Transverse colon (tissue), 4 donors: ENCODE data around the gene MIOX. TPM values are rescaled to one million over a fixed set of nuclear protein-coding genes. Genes with fewer than 3 reads are reported as not detected.
A peak's percentile ranks its signal among the peaks of the same experiment; 100 is the strongest.

Experiments
- DNase-seq: peaks from one replicate; pipeline ENCODE4 v3.0.0-alpha.2; 2019
- H3K27ac ChIP-seq, 4 donors: fragments of 200-600 bp; sonication (generic); 2 replicates each; pipeline ENCODE4 v1.5.1; 2016 to 2018; ENCODE audit warnings: inconsistent platforms in 4 of 4
- H3K27me3 ChIP-seq: fragments of 200-600 bp; sonication (generic); 2 replicates; pipeline ENCODE4 v1.5.1; 2017; ENCODE audit warnings: inconsistent platforms
- H3K36me3 ChIP-seq, 4 donors: fragments of 200-600 bp; sonication (generic); 2 replicates each; pipeline ENCODE4 v1.5.1; 2017 to 2019; ENCODE audit warnings: inconsistent platforms in 4 of 4
- H3K4me1 ChIP-seq, 4 donors: fragments of 200-600 bp; sonication (generic); 2 replicates each; pipeline ENCODE4 v1.5.1; 2017 to 2020; ENCODE audit warnings: inconsistent platforms in 4 of 4
- H3K4me3 ChIP-seq, 4 donors: fragments of 200-600 bp; sonication (generic); 1 replicate in 1 of 4; 2 replicates in 3 of 4; pipeline versions ENCODE4 v1.5.1 to v1.6.1; 2017 to 2019; ENCODE audit warnings: inconsistent platforms in 4 of 4
- H3K9me3 ChIP-seq, 2 donors: fragments of 200-600 bp; sonication (generic); 2 replicates each; pipeline ENCODE4 v1.5.1; 2017 to 2019; ENCODE audit warnings: inconsistent platforms in 2 of 2
- EP300 ChIP-seq: sonication (generic); formaldehyde crosslinking; IDR thresholded peaks from one replicate; pipeline ENCODE4 v1.6.1; 2017; ENCODE audit warnings: antibody characterized with exemption, low read depth
- POLR2A ChIP-seq: fragments of 450-650 bp; IDR thresholded peaks from one replicate; pipeline ENCODE4 v1.6.1; 2016; ENCODE audit warnings: antibody characterized with exemption, mild to moderate bottlenecking, moderate library complexity
- POLR2AphosphoS5 ChIP-seq, 3 donors: sonication (generic); formaldehyde crosslinking; IDR thresholded peaks; one replicate each; pipeline ENCODE4 v1.6.1; 2016; ENCODE audit warnings: antibody characterized with exemption in 3 of 3
- WGBS, 2 donors: methylation state at CpG; one replicate each; pipeline ENCODE4 v1.1.5; 2018; ENCODE audit warnings: low coverage in 1 of 2; 5-methylcytosine and 5-hydroxymethylcytosine counted together
- in situ Hi-C, 4 donors: fragments of 200-750 bp; cut with MboI; loops; one replicate each; pipeline versions ENCODE4 v1.15.0 to v1.15.1; 2017; ENCODE audit warnings: low sequenced_read_pairs in 3 of 4, low pct_ligation_motif_present in 1 of 4, low pct_unique_long_range_greater_than_20kb in 1 of 4
- intact Hi-C: fragments of 100-400 bp; cut with DNase I; formaldehyde crosslinking; loops from one replicate; pipeline ENCODE4 v1.15.1; 2023; ENCODE audit warnings: low total_unique reads
- total RNA-seq, 4 donors: library from RNA; depleted of rRNA; stranded (reverse); fragments of >200 nt; gene quantifications; one replicate each; pipeline ENCODE4 v1.1.0, GENCODE V29; 2016
- TF ChIP-seq, protein P1 (sequence below), 5 experiments: fragments of 200-600 bp in 3 of 5; fragments of 450-650 bp in 2 of 5; sonication (generic) in 3 of 5; IDR thresholded peaks; 1 replicate in 2 of 5; 2 replicates in 3 of 5; pipeline ENCODE4 v1.5.1; 2016 to 2017; ENCODE audit warnings: antibody characterized with exemption in 5 of 5, inconsistent platforms in 3 of 5, mild to moderate bottlenecking in 2 of 5, moderate library complexity in 1 of 5

MIOX gene
- total RNA-seq, 4 donors from 2014 or later: not detected

DNA sequence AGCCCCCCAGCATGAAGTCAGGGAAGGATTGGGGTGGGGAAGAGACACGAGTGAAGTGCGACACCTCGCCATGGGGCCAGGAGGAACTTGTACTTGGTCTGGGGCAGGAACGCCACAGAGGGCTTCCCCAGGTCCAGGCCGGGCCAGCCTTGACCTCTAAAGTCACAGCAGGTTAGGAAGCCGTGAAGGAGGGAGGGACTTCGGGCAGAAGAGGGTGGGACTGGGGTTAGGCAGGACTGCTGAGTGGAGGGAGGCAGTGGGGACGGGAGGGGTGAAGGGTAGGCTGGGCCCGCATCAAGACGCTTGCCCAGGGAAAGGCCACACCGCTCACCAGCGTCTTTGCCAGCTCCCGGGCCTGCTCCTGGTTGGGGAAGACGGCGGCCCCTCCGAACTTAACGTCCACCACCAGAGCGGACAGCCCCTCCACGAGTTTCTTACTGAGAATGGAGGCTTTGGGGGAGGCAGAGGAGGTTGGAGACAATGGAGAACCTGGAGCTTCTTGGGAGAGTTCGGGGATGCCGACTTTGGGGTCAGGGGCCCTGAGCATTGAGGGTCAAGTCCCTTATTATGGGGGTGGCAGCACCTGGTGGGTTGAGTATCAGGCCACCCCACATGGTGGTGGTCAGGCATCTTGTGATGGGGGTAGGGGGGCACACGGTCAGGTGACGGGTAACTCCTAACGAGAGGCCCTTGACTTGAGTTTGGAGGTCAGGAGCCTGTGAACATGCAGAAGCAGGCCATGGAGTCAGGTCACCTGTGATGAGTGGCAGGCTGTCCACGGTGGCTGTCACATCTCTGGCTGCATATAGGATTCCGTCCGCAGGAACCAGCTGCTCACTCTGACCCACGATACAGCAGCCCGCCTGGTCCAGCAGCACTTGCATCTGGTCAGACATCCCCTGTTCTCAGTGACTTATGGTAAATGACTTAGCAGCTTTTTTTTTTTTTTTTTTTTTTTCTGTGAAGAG is 40.5 kb downstream of the MIOX start:
- intact Hi-C loops: no loop called here
- in situ Hi-C loops: no loop called here
- Histone ChIP-seq H3K4me1 (peaks cover 15 to 66% (median 56%) of the 10 kb centered on the region in 4 donors), H3K9me3 (no peaks in the 10 kb centered on the region), H3K4me3 (peak overlapping the region; percentile 58 to 86 (median 74)), H3K27ac (peak overlapping the region; percentile 95 to 99 (median 98)), H3K27me3 (no peaks in the 10 kb centered on the region), H3K36me3 (peaks cover 0 to 11% (median 0%) of the 10 kb centered on the region in 4 donors)
- 54% methylated on average over 29 of the region's 29 CpGs; no CpG with 5 or more reads in 1 of the 2 donors for WGBS, 2 donors
- peak; percentile 74 for DNase-seq
- TF ChIP-seq POLR2AphosphoS5 (IDR thresholded peaks at IDR 0.05) (peak in 2 of 3 donors; percentile 44 to 59), EP300 (no peak), POLR2A (peak; percentile 12)
- TF ChIP-seq, protein P1, sequence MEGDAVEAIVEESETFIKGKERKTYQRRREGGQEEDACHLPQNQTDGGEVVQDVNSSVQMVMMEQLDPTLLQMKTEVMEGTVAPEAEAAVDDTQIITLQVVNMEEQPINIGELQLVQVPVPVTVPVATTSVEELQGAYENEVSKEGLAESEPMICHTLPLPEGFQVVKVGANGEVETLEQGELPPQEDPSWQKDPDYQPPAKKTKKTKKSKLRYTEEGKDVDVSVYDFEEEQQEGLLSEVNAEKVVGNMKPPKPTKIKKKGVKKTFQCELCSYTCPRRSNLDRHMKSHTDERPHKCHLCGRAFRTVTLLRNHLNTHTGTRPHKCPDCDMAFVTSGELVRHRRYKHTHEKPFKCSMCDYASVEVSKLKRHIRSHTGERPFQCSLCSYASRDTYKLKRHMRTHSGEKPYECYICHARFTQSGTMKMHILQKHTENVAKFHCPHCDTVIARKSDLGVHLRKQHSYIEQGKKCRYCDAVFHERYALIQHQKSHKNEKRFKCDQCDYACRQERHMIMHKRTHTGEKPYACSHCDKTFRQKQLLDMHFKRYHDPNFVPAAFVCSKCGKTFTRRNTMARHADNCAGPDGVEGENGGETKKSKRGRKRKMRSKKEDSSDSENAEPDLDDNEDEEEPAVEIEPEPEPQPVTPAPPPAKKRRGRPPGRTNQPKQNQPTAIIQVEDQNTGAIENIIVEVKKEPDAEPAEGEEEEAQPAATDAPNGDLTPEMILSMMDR (IDR thresholded peaks at IDR 0.05): no peak

DNA sequence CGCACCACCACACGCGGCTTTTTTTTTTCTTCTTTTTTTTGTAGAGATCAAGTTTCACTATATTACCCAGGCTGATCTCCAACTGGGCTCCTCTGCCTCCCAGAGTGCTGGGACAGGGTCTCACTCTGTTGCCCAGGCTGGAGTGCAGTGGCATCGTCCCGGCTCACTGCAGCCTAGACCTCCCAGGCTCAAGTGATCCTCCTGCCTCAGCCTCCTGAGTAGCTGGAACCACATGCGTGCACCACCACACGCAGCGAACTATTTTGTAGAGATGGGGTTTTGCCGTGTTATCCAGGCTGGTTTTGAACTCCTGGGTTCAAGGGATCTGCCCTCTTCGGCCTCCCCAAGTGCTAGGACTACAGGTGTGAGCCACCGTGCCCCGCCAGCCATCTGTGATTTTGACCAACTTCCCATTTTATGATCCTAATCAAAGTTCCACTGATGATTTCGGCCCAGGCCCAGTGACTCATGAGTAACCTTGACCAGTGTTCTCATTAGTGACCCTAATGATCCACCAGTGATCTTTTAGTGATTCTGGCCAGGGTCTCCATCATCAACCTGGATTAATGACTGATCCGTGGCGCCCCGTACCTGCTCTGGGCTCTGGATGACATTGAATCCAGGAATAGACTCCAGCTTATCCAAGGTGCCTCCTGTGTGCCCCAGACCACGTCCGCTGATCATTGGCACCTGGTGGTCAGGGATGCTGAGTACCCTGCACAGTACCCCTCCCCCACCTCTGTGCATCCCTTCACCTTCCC is 41.4 kb downstream of the MIOX start:
- H3K27ac ChIP-seq: peak overlapping the region; percentile 94 to 99 (median 98)
- DNase-seq: no peak
- no peaks in the 10 kb centered on the region for H3K27me3 ChIP-seq
- TF ChIP-seq, protein P1 (IDR thresholded peaks at IDR 0.05): no peak
- TF ChIP-seq POLR2AphosphoS5 (IDR thresholded peaks at IDR 0.05) (no peak), EP300 (no peak), POLR2A (no peak)
- H3K36me3 ChIP-seq: peaks cover 0 to 3% (median 0%) of the 10 kb centered on the region in 4 donors
- intact Hi-C loops (no loop called here), in situ Hi-C loops (no loop called here)
- H3K4me1 ChIP-seq: peaks cover 21 to 74% (median 60%) of the 10 kb centered on the region in 4 donors
- 85 to 92% methylated on average over 9 to 18 of the region's 18 CpGs for WGBS, 2 donors
- H3K9me3 ChIP-seq: no peaks in the 10 kb centered on the region
- H3K4me3 ChIP-seq: no peak overlapping the region

DNA sequence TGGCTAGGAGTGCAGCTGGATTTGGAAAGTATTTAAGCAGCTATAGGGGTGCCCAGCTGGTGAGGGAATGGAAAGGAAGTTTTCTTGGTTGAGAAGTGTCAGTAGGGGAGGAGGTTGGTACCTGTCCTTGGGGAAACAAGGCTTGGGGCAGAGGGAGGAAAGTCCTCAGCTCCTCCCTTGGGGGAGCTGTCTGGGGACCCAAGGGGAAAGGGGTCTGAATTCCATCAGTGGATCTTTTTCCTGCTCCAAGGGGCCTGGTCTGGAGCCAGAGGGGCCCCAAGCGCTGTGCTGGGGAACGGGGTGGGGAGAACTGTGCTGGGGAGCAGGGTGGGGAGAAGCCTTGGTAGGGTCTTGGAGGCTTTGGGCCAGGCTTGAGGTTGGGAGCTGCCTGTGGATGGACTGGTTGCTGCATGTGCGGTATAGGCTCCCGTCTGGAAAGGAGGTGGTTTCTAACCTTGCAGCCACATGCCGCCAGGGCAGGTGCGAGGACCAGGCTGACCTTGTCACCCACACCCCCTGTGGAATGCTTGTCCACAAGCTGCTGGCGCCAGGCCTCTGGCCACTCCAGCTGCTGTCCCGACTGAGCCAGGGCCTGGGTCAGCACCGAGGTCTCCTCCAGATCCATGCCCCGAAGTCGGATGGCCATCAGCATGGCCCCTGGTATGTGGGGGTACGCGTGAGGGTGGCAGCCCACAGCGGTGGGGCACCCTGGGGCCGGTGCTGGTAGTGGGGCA is 42.2 kb downstream of the MIOX start:
- peaks cover 5% of the 10 kb centered on the region for H3K27me3 ChIP-seq
- H3K9me3 ChIP-seq: no peaks in the 10 kb centered on the region
- WGBS, 2 donors: 58% methylated on average over 13 of the region's 15 CpGs; no CpG with 5 or more reads in 1 of the 2 donors
- H3K4me1 ChIP-seq: peaks cover 20 to 69% (median 53%) of the 10 kb centered on the region in 4 donors
- H3K4me3 ChIP-seq: peak overlapping the region in 3 of 4 donors; percentile 42 to 60 (median 48)
- peak; percentile 26 for DNase-seq
- peak overlapping the region; percentile 94 to 99 (median 96) for H3K27ac ChIP-seq
- peak in 1 of 3 donors; percentile 7 for TF ChIP-seq POLR2AphosphoS5 (IDR thresholded peaks at IDR 0.05)
- no peak for TF ChIP-seq EP300
- TF ChIP-seq POLR2A: no peak
- TF ChIP-seq, protein P1 (IDR thresholded peaks at IDR 0.05): no peak
- no peaks in the 10 kb centered on the region for H3K36me3 ChIP-seq
- intact Hi-C loops: no loop called here
- in situ Hi-C loops: no loop called here
